ENCODE data around the gene KEL.

DNA sequence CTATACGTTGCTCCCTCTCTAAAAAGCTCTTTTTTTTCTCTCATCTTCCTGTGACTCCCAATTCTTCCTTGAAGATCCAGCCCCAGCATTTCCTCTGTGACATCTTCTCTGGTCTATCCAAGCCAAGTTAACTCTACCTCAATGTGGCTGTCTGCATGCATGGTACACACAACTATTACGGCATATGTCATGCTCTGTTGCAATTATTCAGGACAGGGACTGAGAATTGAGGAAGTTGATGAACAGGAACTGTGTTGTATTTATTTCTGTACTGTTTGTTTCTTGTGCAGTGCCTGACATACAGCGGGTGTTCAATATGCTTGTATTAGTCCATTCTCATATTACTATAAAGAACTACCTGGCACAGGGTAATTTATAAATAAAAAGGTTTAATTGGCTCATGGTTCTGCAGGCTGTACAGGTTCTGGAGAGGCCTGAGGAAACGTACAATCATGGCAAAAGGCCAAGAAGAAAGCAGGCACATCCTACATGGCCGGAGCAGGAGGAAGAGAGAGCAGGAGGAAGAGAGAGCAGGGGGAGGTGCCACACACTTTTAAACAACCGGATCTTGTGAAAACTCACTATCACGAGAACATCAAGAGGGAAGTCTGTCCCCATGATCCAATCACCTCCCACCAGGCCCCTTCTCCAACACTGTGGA is 34.9 kb downstream of the KEL start:
- TF ChIP-seq, protein P1, sequence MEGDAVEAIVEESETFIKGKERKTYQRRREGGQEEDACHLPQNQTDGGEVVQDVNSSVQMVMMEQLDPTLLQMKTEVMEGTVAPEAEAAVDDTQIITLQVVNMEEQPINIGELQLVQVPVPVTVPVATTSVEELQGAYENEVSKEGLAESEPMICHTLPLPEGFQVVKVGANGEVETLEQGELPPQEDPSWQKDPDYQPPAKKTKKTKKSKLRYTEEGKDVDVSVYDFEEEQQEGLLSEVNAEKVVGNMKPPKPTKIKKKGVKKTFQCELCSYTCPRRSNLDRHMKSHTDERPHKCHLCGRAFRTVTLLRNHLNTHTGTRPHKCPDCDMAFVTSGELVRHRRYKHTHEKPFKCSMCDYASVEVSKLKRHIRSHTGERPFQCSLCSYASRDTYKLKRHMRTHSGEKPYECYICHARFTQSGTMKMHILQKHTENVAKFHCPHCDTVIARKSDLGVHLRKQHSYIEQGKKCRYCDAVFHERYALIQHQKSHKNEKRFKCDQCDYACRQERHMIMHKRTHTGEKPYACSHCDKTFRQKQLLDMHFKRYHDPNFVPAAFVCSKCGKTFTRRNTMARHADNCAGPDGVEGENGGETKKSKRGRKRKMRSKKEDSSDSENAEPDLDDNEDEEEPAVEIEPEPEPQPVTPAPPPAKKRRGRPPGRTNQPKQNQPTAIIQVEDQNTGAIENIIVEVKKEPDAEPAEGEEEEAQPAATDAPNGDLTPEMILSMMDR (IDR thresholded peaks at IDR 0.05): no peak
- TF ChIP-seq POLR2A (IDR thresholded peaks at IDR 0.05): no peak

Data from thyroid gland (tissue), 4 donors.